Bronchial epithelial cell (primary cell): Measurements from ENCODE around the gene F2RL3. TPM values are rescaled to one million over a fixed set of nuclear protein-coding genes. Genes with fewer than 3 reads are reported as not detected.
A peak's percentile ranks its signal among the peaks of the same experiment; 100 is the strongest.

ENCODE experiments used
- DNase-seq: peaks from one replicate; pipeline ENCODE4 v3.0.0-alpha.2; 2010; ENCODE audit warnings: low read depth
- FAIRE-seq: peaks from 2 replicates; lab custom pipeline; 2011; peaks lifted over from hg19 to GRCh38; lab: Jason Lieb, UNC
- H3K27me3 ChIP-seq: 2 replicates; pipeline ENCODE4 v1.5.1; 2011; ENCODE audit warnings: low read length; ENCODE audit not compliant: control insufficient read depth, insufficient read depth
- H3K36me3 ChIP-seq: 2 replicates; pipeline ENCODE4 v1.5.1; 2011; ENCODE audit warnings: low read length; ENCODE audit not compliant: control insufficient read depth, insufficient read depth
- H3K4me3 ChIP-seq: 2 replicates; pipeline ENCODE4 v1.5.1; 2011; ENCODE audit warnings: mild to moderate bottlenecking, low read depth, low read length, control low read depth
- CTCF ChIP-seq: IDR thresholded peaks from 2 replicates; pipeline ENCODE4 v1.5.1; 2011; ENCODE audit warnings: mild to moderate bottlenecking, moderate library complexity, low read length, control low read depth, inconsistent platforms; ENCODE audit not compliant: insufficient read depth, severe bottlenecking
- total RNA-seq: library from RNA; depleted of rRNA; stranded (reverse); fragments of >200 nt; gene quantifications from 2 replicates; pipeline ENCODE4 v1.2.1, GENCODE V29; 2014

F2RL3 gene
- total RNA-seq, 1 donor from 2014 or later = not detected

GRCh38 chr19:16861011-16861410, 27.8 kb upstream of the F2RL3 start:
- no peak for TF ChIP-seq CTCF
- Histone ChIP-seq H3K36me3 (peaks cover 32% of the 10 kb centered on the region), H3K4me3 (no peak overlapping the region), H3K27me3 (no peaks in the 10 kb centered on the region)
- no peak for DNase-seq
- FAIRE-seq = no peak

GRCh38 chr19:16861834-16862233, 27.0 kb upstream of the F2RL3 start:
- peaks cover 38% of the 10 kb centered on the region for H3K36me3 ChIP-seq
- no peak for DNase-seq
- H3K27me3 ChIP-seq = no peaks in the 10 kb centered on the region
- no peak for TF ChIP-seq CTCF
- FAIRE-seq = no peak
- no peak overlapping the region for H3K4me3 ChIP-seq

- no peak for TF ChIP-seq CTCF
- Histone ChIP-seq H3K36me3 (peaks cover 44% of the 10 kb centered on the region), H3K27me3 (no peaks in the 10 kb centered on the region), H3K4me3 (no peak overlapping the region)
- FAIRE-seq (no peak), DNase-seq (no peak)
Observed at GRCh38 chr19:16862826-16863415, 25.9 kb upstream of the F2RL3 start.

GRCh38 chr19:16867211-16867610, 21.6 kb upstream of the F2RL3 start:
- Histone ChIP-seq H3K27me3 (no peaks in the 10 kb centered on the region), H3K4me3 (no peak overlapping the region), H3K36me3 (peaks cover 61% of the 10 kb centered on the region)
- TF ChIP-seq CTCF = no peak
- no peak for FAIRE-seq
- peak; percentile 38 for DNase-seq

- FAIRE-seq (no peak), DNase-seq (no peak)
- Histone ChIP-seq H3K36me3 (peaks cover 60% of the 10 kb centered on the region), H3K4me3 (no peak overlapping the region), H3K27me3 (no peaks in the 10 kb centered on the region)
- TF ChIP-seq CTCF = no peak
Observed at GRCh38 chr19:16868423-16869130, 20.2 kb upstream of the F2RL3 start.
